ENCODE results near the gene CRACDL.
"Not testable (repeated sequence)": the region's sequence is repeated elsewhere in the genome, so short reads cannot be mapped to it uniquely, and the experiment has no call there.

The CRACDL gene

DNA sequence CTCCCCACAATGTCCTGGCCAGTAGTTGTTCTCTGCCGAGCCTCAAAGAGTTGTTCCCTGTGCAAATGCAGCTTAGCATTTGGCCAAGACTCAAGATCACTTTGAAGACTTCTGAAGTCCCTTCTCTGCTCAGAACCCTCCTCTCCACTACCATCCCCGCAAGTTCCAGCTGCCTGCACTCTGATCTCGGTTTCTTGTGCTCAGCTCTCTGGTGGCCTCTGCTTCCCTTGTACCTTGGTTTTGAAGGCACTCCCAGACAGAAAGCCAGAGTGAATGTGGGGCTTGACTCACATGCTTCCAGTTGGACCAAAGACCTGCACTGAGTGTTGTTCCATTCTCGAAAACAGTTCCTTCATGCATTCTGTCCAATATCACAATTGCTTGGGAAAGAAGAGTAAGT, 28.6 kb downstream of the CRACDL start:
- DNase-seq (ENCODE audit: low read depth in 2 of 2): no peak

DNA sequence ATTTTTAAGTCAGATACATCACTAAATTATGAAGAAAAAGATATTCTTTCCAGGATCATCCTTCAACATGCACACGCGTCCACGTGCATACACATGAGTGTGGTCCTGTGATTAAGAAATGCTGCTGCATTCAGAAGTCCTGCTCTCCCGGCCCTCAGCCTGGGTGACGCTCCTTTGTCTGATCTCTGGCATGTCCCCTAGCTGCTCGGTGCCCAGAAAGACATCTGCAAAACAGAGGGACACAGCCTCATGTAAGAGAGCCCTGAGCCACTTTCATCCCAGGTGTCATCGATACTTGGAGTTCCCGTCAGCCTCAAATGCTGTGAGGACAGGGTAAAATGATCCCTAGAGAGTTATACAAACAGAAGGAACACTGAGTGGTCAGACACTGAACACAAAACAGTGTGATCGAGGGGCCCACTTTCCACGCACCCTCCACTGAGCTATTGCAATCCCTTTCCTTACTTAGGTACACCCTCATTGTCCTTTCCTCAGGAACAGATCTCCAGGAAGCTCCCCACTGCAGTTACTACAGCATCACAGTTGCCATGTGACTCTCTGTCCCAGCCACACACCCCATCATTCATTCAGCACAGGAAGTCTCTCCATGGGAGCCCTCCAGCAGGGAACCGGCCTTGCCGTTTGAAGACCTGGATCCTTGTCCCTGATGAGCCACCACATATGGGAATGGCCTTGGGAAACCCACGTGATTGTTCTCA, 32.1 kb downstream of the CRACDL start:
- DNase-seq (ENCODE audit: low read depth in 2 of 2): no peak

DNA sequence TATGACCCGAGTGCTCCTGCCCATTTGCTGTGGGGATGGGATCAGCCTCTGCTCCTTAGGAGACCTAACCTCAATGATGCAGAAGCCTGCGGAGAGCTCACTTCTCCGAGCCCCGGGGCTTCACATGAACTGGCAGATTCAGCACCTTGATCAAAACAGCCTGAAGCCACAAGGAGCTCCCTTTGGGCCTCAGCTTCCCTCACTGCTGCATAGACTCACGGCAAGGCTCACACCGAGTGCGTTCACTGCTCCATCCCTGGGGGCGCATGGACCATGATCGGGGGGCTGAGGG, 33.0 kb downstream of the CRACDL start:
- DNase-seq (ENCODE audit: low read depth in 2 of 2): no peak

DNA sequence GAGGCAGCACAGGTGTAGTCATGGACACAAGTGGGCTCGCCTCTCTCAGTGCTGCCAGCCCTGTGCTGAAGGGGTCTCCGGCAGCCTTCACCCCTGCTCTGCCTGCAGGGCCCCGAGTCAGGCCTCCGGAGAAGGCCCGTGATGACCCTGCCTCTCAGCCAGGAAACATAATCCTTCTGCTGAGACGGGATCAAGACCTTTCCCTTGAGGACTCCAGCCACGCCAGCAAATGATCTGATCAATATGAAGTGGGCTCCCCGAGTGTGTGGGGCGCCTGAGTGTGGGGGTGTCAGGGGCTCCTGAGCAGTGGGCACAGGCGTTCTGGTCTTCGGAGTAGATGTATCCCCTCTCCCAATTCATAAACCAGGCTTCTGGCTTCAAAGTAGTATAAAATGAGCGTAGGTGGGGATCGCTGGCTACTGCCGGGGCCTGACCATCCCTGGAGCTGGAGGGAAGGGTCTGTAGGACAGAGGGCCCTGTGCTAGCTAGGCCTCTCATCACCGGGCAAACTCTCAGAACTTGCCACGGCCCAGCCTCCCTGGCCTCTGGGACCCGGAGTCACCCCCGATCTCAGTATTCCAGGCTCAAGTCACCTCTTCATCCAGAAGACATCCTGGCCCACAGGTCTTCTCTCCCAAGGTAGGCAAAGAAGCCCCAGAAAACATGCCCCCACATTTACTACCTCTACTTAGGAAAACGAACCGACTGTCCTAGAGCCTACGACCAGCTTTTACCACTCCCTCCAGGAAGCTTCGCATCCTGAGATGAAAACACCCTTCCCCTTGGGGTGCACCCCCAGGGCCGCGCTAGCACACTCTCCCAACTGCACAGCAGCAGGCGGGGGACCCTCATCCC, 33.6 kb downstream of the CRACDL start:
- DNase-seq (ENCODE audit: low read depth in 2 of 2): no peak

DNA sequence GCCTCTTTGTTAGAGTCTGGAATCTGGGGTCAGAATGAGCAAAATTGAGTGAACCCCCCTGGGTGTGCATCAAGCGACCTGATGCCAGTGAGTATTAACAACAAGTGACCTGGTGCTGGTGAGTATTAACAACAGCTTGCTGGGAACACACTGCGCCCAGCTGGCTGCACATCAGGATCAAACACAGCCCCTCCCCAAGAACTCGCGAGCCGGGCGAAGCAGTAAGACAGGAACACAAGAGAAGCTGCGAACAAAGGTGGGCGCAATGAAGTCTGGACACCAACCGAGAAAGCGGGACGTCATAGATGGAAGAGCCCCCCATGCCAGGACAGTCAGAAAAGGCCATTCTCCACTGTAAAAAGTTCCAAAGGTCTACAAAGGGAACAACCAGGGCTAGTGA, 34.3 kb downstream of the CRACDL start:
- no peak for DNase-seq (ENCODE audit: low read depth in 2 of 2)

DNA sequence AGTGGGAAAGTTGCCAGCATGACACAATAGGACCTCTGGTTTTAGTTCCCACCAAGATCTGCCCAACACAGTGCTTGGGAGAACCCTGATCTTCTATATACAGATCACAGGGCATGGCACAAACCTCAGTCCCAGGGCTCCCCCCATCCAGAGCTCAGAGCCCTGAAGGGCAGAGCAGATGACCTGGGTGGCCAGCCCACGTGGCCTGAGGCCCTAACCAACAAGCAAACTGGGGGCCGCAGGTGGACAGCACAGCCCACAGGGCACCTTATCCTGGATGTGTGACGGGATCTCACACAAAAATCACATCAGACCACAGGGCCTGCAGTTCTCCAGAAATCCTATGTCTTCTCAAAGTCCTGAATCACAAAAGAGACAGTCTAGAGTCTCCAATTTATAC, 34.7 kb downstream of the CRACDL start:
- no peak for DNase-seq (ENCODE audit: low read depth in 2 of 2)

DNA sequence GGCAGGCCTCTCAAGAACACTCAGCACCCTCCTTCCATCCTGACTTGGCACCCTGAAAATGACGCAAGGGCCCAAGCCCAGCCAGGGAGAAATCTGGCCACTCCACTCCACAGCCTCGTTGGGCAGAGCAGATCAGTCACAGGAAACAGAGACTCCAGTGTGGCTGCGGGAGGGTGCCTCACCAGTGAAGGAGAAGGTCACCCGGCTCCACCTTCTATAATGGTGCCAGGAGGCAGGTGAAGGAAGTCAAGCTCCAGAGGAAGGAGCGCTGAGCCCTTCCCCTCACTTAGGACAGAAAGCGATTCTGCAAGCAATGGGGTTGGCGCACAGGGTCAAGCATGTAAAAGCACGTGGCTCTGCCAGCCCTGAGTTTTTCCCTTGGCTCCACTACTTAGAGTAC, 35.3 kb downstream of the CRACDL start:
- no peak for DNase-seq (ENCODE audit: low read depth in 2 of 2)

DNA sequence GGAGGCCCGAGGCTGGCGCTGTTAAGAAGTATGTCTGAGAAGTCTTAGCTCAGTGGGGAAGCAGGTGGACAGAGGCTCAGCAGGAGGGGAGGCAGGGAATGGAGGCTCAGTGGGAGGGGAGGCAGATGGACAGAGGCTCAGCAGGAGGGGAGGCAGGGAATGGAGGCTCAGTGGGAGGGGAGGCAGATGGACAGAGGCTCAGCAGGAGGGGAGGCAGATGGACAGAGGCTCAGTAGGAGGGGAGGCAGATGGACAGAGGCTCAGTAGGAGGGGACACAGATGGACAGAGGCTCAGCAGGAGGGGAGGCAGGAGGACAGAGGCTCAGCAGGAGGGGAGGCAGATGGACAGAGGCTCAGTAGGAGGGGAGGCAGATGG, 36.3 kb downstream of the CRACDL start:
- not testable (repeated sequence) for DNase-seq (ENCODE audit: low read depth in 2 of 2)

DNA sequence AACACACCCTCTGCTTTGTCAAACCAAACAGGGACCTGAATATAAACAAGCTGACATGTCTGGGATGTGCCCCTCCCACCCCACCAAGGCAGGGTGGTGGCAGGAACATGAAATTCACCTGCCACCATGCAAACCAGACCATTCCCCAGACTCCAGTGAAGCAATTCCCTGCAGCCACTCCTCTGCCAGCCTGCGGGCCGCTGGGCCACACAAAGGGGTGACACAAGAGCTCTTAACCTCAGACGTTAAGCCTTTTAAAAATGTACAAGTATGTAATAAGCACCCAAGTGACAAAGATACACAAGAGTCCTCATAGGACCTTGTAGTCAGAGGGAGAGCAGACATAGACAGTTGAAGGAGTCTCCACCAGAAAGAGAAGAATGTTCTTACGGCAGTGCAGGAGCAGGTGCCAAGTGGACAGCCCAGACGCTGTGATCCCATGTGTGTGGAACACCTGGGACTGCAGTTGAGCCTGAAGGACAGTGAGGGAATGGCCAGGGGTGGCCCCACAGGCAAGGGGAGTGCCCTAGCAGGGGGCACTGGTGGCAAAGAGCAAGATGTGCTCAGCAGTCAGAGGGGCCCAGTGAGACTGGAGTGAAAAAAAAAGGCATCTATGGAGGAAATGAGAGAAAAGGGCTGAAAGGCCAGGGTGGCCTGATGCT, 36.9 kb downstream of the CRACDL start:
- no peak for DNase-seq (ENCODE audit: low read depth in 2 of 2)

DNA sequence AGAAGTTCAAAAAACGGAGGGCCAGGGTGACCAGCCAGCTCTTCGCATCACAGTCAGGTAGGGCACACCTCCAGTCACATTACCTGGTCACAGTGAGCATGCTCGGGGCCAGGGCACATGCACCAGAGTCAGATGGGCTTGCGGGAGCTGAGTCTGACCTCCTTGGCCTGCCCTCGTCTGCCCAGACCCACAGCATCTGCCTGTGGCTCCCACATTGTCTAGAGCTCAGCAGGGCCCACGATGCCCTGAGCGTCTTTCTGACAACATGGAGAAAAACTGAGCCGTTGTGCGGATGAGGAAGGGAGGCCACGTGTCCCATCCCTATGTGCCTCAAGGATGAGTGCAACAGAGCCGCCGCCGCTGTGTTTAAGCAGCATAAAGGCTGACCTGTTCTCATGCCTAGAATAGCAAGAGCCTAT, 37.6 kb downstream of the CRACDL start:
- no peak for DNase-seq (ENCODE audit: low read depth in 2 of 2)

DNA sequence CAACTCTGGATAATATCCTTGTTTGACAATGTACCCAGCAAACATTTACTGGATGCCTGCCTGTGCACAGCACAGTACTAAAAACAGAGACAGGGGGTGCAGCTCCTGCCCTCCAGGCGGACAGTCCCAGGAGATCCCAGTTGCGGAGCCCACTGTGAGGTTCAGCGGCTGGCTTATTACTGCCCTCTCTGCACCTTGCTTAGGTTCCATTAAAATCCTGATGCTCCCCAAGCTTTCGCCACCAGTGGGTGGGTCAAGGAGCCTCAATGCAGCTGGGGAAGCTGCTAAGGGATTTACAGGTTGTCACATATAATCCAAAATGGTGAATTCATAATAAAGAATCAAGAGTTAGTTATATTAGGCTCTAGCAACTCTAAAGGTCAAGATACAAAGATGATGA, 38.3 kb downstream of the CRACDL start:
- DNase-seq (ENCODE audit: low read depth in 2 of 2): no peak

DNA sequence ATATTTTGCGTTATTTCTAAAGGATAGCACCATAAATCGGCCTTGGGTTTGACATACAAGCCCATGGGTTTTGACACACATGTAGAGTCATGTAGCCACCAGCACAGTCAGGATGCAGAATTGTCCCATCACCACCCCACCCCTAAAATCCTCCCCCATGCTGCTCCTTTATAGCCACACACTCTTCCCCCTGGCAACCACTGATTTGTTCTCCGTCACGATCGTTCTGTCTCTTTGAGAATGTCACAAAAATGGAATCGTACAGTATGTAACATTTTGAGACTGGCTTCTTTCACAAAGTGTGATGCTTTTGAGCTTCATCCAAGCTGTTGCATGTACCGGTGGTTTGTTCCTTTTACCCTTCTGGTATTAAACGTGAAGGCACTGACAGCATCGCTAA, 39.1 kb downstream of the CRACDL start:
- DNase-seq (ENCODE audit: low read depth in 2 of 2): no peak

DNA sequence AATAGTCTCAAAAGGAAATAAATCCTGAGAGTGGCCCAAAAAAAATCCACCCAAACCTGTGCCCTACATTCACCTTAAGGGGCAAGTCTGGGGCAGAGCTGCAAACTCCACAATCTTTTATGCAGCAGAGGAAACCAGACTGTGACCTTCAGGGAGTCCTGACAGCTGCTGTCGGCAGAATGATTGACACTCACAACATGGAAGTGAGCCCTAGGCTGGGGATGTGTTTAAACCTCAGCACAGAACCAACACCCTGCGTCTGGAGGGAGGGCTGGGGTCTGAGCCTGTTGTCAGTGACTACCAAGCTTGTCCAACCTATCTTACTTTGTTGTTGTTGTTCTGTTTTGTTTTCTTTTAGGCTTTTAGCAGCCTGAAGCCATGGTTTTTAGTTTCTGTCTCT, 39.6 kb downstream of the CRACDL start:
- no peak for DNase-seq (ENCODE audit: low read depth in 2 of 2)

DNA sequence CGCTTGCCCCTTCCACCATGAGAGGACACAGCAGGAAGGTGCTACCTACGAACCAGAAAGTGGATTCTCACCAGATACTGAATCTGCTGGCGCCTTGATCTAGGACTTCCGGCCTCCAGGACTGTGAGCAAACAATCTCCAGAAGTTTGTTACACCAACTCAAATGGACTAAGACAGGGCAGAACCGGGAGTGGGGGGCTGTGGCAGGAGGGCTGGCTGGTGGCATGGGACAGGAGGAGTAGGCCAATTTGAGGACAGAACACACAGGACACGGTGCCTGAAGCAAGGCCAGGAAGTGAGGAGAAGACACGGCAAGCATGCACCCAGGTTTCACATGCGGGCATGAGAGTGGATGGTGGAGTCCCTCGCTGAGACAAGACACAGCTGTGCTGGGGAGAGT, 40.1 kb downstream of the CRACDL start:
- no peak for DNase-seq (ENCODE audit: low read depth in 2 of 2)

DNA sequence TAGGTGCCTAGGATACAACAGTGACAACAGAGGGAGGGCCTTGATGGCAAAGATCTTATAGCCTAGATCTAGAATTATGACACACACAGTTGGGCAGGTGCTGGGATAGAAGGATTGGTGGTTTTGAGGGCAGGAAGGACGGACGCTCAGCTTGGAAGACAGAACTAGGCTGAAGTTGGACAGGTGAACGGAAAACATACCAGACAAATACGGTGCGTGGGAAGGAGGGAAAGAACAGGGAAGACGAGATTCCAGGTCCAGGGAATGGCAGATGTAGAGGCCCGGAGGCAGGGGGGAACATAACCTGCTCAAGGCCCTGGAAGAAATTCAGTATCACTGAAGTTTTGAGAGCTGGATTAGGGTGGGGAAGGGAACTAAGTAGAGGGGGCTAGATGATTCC, 40.8 kb downstream of the CRACDL start:
- DNase-seq (ENCODE audit: low read depth in 2 of 2): no peak

DNA sequence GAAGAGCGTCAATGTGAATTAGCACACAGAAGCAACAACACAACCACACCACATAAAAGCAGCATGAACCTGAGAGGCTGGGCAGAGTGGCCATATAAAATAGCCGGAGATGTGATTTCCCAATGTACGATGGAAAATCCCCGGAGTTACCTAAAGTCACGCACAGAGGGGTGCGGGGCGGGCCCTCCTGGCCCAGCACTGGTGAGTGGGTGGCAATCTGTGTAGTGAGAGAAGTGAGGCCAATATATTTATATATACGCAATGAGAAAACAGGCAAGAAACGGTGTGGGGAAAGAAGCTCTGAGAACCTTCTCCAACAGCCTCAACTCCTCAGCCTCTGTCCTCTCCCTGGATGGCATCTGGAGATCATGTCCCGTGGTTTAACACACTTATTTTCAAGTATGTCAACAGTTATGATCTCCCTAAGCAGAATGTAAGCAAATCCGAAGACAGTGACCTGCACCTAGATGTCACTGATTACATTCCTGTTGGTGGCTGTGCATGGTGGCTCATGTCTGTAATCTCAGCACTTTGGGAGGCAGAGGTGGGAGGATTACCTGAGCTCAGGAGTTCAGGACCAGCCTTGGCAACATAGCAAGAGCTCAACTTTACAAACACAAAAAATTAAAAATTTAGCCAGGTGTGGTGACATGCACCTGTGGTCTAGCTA, 41.6 kb downstream of the CRACDL start:
- DNase-seq (ENCODE audit: low read depth in 2 of 2): no peak

DNA sequence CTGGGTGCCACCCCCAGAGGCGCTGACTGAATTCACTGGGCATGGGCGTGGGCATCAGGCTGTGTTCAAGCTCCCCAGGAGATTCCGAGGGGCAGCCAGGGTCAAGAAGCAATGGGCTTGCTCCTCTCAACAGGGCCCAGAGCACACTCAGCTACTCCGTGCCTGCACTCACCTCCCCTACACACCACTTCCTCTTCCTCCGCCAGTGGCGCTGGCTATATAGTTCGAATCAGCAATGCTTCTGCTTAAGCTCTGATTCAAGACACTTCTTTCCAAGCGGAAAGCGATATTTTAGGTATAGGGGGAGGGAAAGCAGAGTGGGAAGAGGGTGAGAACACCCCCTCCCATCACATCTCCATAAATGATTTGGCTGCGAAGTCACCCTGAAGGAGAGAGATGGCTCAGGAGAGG, 42.1 kb downstream of the CRACDL start:
- DNase-seq (ENCODE audit: low read depth in 2 of 2): no peak

DNA sequence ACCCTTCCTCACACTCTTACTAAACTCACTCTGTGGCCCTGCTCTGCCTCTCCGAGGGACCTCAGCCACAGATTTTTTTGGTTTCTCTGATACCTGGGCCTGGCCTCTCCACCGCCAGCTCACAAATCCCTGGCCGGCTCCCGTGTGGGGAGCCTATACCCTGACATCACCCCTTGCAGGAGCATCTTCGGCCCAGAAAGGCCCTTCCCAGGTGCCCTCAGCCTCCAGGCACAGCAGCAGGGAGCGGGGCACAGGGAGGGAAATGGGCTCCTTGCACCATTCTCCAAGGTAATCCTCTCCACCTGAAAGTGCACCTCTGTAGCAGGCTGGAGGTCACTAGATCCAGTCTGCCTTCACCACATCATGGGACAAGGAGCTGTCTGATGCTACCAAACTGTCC, 43.2 kb downstream of the CRACDL start:
- no peak for DNase-seq (ENCODE audit: low read depth in 2 of 2)

DNA sequence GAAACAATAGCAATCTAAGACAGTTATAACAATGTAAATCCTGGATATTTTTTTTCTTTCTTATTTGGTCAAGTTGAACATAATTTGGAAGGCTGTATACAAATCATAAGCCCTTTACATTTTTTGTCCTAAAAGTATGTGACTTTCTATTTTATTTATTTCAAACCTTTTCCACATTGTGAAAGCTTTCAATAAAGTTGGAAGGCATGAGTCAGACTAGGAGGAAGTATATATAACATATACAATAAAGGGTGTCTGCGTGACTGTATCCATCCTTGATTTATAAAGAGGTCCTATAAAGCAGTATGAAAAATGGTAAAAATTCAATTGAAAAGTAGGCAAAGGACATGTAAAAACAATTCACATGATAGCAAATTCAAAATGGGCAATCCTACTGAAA, 44.4 kb downstream of the CRACDL start:
- DNase-seq (ENCODE audit: low read depth in 2 of 2): no peak

DNA sequence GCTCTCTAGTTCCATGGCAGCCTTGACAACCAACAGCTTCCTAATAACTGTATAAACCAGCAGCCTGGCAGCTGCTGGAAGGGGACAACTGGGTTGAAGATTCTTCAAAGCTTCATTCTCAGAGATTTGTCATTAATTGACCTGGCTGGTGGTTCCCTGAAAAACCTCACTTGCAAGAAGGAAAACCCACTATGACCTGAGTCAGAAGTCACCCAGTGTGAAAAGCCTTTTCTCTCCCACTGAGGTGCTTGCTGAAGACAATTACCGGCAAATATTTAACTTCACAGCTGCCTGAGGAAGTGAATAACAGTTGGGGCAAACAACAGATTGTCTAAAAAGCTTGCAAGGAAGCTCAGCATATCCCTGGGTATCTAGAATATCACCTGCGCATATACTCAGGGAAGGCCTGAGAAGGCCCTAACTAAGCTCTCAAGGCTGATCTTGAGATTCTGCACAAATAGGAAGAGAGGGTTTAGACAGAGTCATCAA, 49.9 kb downstream of the CRACDL start:
- DNase-seq (ENCODE audit: low read depth in 2 of 2): no peak

DNA sequence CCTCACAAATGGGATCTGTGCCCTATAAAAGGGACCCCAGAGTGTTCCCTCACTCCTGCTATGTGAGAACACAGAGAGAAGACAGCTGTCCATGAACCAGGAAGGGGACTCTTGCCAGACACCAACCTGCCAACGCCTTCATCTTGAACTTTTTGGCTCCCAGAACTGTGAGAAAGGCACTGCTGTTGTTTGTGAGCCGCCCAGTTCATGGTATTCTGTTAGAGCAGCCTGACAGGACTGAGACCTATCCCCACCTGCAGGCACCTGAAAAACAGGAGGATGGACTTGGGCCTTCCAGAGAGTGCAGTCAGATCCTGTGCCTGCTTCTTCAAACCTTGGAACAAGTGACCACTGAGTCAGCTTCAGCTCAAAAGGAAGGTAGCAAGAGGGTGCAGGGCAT, 51.4 kb downstream of the CRACDL start:
- DNase-seq (ENCODE audit: low read depth in 2 of 2): no peak

DNA sequence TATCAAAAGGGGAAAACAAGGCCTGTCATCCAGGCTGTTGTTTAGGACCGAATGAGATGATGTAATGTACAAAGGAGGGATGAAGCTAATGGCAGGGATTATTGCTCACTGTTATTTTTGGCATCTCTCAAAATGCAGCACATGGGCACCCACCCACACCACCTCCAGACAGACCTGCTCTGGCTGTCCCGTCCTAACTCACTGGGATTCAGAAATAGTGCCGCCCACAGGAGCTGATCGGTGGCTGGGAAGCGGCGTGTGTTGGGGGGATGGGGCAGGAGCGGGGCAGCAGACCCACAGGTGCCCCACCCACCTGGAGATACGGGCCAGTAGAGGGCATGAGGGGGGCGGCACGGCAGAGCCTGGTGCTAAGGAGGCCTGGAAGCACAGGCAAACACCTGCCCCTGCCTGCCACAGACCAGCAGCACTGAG, 52.2 kb downstream of the CRACDL start:
- no peak for DNase-seq (ENCODE audit: low read depth in 2 of 2)

Measured in stimulated activated CD8-positive, alpha-beta memory T cell treated with anti-CD3 and anti-CD28 coated beads, Interleukin-2, amount 100 ng/mL, for 1 hour (primary cell).